Stimulated activated naive B cell treated with anti-CD40 and anti-IgM and Interleukin-4, amounts not matched to agents 10 μg/mL and 1 μg/mL and 100 μg/mL, for 72 hours (primary cell): ENCODE results near the gene MYL3.

Experiments used
- ATAC-seq, 2 donors: fragments of 150-1000 bp; cut with Tn5 transposase; replicated peaks; 2 replicates each; pipeline ENCODE4 v1.10.0; 2021; ENCODE audit warnings: moderate library complexity in 1 of 2
- DNase-seq: peaks from one replicate; pipeline ENCODE4 v3.0.0; 2021
- H3K27ac Mint-ChIP-seq: one replicate; pipeline ENCODE4 v1.8.0; 2022; ENCODE audit warnings: mild to moderate bottlenecking, mixed read lengths
- H3K27me3 Mint-ChIP-seq, 2 donors: one replicate each; pipeline ENCODE4 v1.8.0; 2022; ENCODE audit warnings: mixed read lengths in 2 of 2
- H3K36me3 Mint-ChIP-seq, 2 donors: one replicate each; pipeline ENCODE4 v1.8.0; 2022; ENCODE audit warnings: mixed read lengths in 2 of 2, mild to moderate bottlenecking in 1 of 2
- H3K4me1 Mint-ChIP-seq, 2 donors: one replicate each; pipeline ENCODE4 v1.8.0; 2022; ENCODE audit warnings: mixed read lengths in 2 of 2, mild to moderate bottlenecking in 1 of 2
- H3K4me3 Mint-ChIP-seq, 2 donors: one replicate each; pipeline ENCODE4 v1.8.0; 2022; ENCODE audit warnings: mild to moderate bottlenecking in 2 of 2, mixed read lengths in 2 of 2, moderate library complexity in 1 of 2
- H3K9me3 Mint-ChIP-seq, 2 donors: one replicate each; pipeline ENCODE4 v1.8.0; 2022; ENCODE audit warnings: mixed read lengths in 2 of 2, mild to moderate bottlenecking in 1 of 2

The MYL3 gene

DNA sequence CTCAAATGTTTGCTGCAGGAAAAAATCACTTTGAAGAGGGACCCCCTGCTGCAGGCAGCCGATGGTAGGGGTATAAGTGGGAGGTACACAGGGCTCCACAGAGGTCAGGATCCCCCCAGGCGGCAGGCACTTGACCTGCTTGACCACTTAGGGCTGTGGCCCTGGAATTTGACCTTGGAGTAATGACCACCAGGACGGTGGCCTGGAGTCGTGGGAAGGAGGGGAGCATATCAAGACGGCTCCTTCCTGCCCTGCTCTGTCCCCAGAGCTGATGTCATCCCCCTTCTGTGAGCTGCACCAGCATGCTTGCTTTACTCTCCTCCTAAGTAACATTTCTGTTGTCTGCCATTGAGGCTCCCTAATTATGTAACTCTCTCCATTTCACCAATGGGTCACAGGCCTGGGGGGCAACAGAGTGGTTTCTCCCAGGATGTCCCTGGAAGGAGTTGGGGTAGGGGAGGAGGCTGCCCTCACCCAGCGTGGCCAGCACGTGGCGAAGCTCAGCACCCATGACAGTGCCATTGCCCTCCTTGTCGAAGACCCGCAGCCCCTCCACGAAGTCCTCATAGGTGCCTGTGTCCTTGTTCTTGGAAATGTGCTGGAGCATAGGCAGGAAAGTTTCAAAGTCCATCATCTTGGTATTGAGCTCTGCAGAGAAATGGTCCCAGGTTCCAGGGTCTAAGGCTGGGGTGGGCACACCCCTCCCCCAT is 4.1 kb downstream of the MYL3 start:
- Mint-ChIP-seq H3K4me1 (no peaks in the 10 kb centered on the region), H3K4me3 (no peak overlapping the region), H3K36me3 (no peaks in the 10 kb centered on the region), H3K27ac (no peak overlapping the region), H3K27me3 (peaks cover 17 to 19% of the 10 kb centered on the region in 2 donors), H3K9me3 (no peaks in the 10 kb centered on the region)
- DNase-seq: no peak
- ATAC-seq: no peak

- Mint-ChIP-seq H3K36me3 (no peaks in the 10 kb centered on the region), H3K27me3 (peaks cover 17 to 19% of the 10 kb centered on the region in 2 donors), H3K27ac (no peak overlapping the region), H3K4me1 (no peaks in the 10 kb centered on the region), H3K9me3 (no peaks in the 10 kb centered on the region), H3K4me3 (no peak overlapping the region)
- DNase-seq (no peak), ATAC-seq (no peak)
Observed at GRCh38 chr3:46858456-46858855, 4.8 kb downstream of the MYL3 start.

DNA sequence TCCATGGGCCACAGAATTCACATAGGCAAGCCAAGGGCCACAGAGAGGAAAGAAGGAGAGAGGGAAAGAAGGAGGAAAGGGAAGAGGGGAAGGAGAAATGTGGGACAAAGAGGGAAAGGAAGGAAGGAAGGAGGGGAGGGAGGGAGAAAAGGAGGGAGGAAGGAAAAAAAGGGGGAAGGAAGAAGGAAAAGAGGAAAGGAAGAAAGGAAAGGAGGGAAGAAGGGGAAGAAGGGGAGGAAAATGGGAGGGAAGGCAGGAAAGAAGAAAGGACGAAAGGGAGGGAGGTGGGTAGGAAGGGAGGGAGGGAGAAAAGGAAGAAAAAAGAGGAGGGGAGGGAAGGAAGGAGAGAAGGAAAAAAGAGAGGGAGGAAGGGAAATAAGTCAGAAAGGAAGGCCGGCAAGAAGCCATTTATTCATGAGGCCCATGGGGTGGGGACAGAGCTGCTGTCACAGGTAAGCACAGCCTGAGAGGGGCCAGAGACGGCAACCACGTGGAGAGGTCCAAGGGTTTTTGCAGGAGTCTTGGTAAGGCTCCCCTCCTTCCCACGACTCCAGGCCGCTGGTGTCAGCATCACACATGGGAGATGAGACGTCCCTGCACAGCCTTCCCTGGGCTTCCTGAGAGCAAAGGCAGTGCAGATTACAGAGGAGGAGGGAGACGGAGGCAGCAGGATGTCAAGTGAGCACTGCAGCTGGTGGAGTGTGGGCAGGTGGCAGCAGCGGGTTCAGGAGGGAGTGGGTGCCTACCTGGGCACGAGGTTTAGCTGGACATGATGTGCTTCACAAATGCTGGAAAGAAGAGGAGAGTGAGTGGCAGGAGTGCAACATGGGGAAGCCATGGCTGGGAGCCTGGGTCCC is 5.5 kb downstream of the MYL3 start:
- Mint-ChIP-seq H3K27me3 (peaks cover 17 to 19% of the 10 kb centered on the region in 2 donors), H3K9me3 (no peaks in the 10 kb centered on the region), H3K36me3 (no peaks in the 10 kb centered on the region), H3K4me1 (no peaks in the 10 kb centered on the region), H3K4me3 (no peak overlapping the region), H3K27ac (peak overlapping the region; percentile 14)
- ATAC-seq (no peak), DNase-seq (no peak)

DNA sequence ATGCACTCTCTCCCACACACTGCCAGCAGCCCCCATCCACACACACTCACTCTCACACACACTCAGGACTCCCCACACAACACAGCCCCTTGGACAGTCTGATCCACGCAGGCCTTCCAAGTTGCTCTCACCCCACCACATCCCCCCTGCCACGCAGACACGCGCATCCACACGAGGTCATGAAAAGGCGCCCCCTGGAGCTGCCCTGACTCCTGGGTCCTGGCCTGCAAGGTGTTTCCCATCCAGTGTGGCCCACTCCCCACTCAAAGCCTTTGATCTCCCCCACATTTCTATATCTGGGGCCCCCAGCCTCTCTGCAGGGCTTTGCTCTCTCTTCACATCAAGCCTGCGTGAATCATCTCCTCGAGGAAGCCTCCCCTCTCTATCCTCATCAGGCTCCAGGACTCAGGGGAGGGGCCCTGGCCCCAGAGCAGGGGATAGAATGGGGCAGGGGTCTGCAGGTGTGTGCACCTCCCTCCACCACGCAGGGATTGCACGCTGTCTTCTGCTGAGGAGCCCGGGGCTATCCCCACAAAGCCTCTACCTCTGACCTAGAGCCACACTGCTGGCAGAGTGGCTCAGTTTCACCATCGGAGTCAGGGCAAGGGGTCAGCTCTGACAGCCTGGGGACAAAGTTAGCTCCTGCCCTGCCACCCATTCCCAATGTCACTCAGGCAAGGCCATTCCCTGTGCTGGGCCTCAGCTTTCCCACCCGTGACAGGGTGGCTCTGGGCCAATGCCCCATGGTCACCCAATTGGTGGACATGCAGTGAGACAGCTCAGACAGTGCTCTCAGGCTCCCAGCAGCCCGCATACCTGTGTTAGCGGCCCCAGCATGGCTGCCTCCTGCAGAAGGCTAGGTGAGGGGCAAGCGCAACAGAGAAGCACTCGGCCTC is 6.4 kb downstream of the MYL3 start:
- no peak for DNase-seq
- H3K27me3 Mint-ChIP-seq: peaks cover 17 to 19% of the 10 kb centered on the region in 2 donors

GRCh38 chr3:46854555-46854991 is 8.7 kb downstream of the MYL3 start:
- ATAC-seq: no peak
- Mint-ChIP-seq H3K9me3 (no peaks in the 10 kb centered on the region), H3K27ac (no peak overlapping the region), H3K27me3 (peaks cover 17 to 19% of the 10 kb centered on the region in 2 donors), H3K36me3 (no peaks in the 10 kb centered on the region), H3K4me1 (no peaks in the 10 kb centered on the region), H3K4me3 (no peak overlapping the region)
- no peak for DNase-seq

More for the DNA sequence above, 6.4 kb downstream of the MYL3 start:
- H3K9me3 Mint-ChIP-seq: no peaks in the 10 kb centered on the region
- no peaks in the 10 kb centered on the region for H3K36me3 Mint-ChIP-seq
- no peak overlapping the region for H3K4me3 Mint-ChIP-seq
- H3K4me1 Mint-ChIP-seq: no peaks in the 10 kb centered on the region
- peak overlapping the region; percentile 14 for H3K27ac Mint-ChIP-seq
- ATAC-seq: no peak

GRCh38 chr3:46853441-46854415 is 9.5 kb downstream of the MYL3 start:
- DNase-seq (no peak), ATAC-seq (no peak)
- Mint-ChIP-seq H3K27ac (no peak overlapping the region), H3K4me3 (no peak overlapping the region), H3K9me3 (no peaks in the 10 kb centered on the region), H3K36me3 (no peaks in the 10 kb centered on the region), H3K4me1 (no peaks in the 10 kb centered on the region), H3K27me3 (peaks cover 17 to 19% of the 10 kb centered on the region in 2 donors)

- ATAC-seq (no peak), DNase-seq (no peak)
- Mint-ChIP-seq H3K4me1 (no peaks in the 10 kb centered on the region), H3K27me3 (peaks cover 13 to 16% of the 10 kb centered on the region in 2 donors), H3K9me3 (no peaks in the 10 kb centered on the region), H3K36me3 (no peaks in the 10 kb centered on the region), H3K27ac (no peak overlapping the region), H3K4me3 (no peak overlapping the region)
Observed at GRCh38 chr3:46852839-46853355, 10.3 kb downstream of the MYL3 start.

- ATAC-seq: no peak
Observed at GRCh38 chr3:46852334-46852720, 10.9 kb downstream of the MYL3 start.

GRCh38 chr3:46851364-46852333 is 11.6 kb downstream of the MYL3 start:
- no peak for ATAC-seq
- Mint-ChIP-seq H3K4me1 (peaks cover under 1 to 1% of the 10 kb centered on the region in 2 donors), H3K27me3 (peaks cover under 1 to 4% of the 10 kb centered on the region in 2 donors), H3K4me3 (no peak overlapping the region), H3K27ac (no peak overlapping the region), H3K9me3 (no peaks in the 10 kb centered on the region), H3K36me3 (no peaks in the 10 kb centered on the region)
- no peak for DNase-seq

More at GRCh38 chr3:46852334-46852720, 10.9 kb downstream of the MYL3 start:
- no peak overlapping the region for H3K4me3 Mint-ChIP-seq
- H3K9me3 Mint-ChIP-seq: no peaks in the 10 kb centered on the region
- H3K27me3 Mint-ChIP-seq: peaks cover 7 to 10% of the 10 kb centered on the region in 2 donors
- H3K36me3 Mint-ChIP-seq: no peaks in the 10 kb centered on the region
- DNase-seq: no peak
- no peaks in the 10 kb centered on the region for H3K4me1 Mint-ChIP-seq
- no peak overlapping the region for H3K27ac Mint-ChIP-seq

DNA sequence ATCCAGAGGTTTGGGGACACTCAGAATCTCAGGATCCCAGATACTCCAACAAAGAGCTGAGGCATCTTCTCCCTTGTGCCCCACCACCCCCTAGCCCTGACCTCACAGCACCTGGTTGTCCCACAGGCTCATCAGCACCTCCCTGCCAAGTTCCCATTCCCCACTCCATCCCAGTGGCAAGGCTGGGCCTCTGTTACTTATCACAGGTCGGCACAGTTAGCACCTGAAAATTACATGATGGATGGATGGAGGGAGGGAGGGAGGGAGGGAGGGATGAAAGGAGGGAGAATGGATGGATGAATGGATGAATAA is 12.8 kb downstream of the MYL3 start:
- no peak overlapping the region for H3K4me3 Mint-ChIP-seq
- no peak for ATAC-seq

DNA sequence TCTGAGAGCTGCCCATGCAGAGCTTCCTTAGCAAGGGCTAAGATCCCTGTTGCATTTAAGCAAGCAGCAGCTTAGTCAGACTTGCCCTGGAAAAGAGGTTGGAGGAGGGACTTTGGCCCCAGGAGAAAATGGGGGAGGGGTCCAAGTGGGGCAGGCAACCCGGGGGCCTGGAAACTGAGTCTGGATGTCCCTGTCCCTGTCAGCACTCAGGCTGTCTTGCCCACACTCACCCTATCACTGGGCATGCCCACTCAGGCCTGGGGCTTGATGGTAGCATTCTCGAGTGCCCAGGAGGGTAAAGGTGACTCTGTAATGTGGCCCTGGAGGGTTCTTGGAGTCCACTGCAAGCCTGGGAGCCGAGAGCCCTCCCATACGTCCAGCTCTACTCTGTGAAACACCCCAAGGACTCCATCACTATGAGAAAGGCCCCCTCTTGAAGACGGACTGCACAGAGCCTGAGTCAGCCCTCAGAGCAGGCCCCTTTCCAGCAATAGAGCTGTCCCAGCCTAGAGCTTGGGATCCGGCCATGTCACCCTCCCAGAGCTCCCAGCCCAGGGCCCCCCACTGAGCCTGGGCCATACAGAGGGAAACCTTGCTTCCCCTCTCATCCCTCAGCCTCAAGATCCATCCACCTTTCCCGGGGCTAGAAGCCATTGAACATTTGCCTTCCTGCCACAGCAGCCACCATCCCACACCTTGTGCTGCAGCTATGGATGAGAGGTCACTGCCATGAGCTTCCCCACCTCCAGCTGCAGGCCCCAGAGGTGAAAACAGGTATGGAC is 13.4 kb downstream of the MYL3 start:
- DNase-seq (no peak), ATAC-seq (no peak)
- no peaks in the 10 kb centered on the region for H3K27me3 Mint-ChIP-seq
- H3K9me3 Mint-ChIP-seq: no peaks in the 10 kb centered on the region
- H3K27ac Mint-ChIP-seq: no peak overlapping the region
- H3K36me3 Mint-ChIP-seq: no peaks in the 10 kb centered on the region
- no peak overlapping the region for H3K4me3 Mint-ChIP-seq
- peaks cover 9 to 15% of the 10 kb centered on the region in 2 donors for H3K4me1 Mint-ChIP-seq

More for the DNA sequence above, 12.8 kb downstream of the MYL3 start:
- H3K27me3 Mint-ChIP-seq: no peaks in the 10 kb centered on the region
- H3K9me3 Mint-ChIP-seq: no peaks in the 10 kb centered on the region
- DNase-seq: no peak
- H3K36me3 Mint-ChIP-seq: no peaks in the 10 kb centered on the region
- H3K4me1 Mint-ChIP-seq: peaks cover 6 to 10% of the 10 kb centered on the region in 2 donors
- H3K27ac Mint-ChIP-seq: no peak overlapping the region
